Endothelial cell of umbilical vein (primary cell): ENCODE measurements around the gene WLS. TPM values are rescaled to one million over a fixed set of nuclear protein-coding genes. Genes with fewer than 3 reads are reported as not detected.

ENCODE experiments used
- BruUV-seq: library from RNA; stranded (reverse); fragments of 400-500 nt; replicated peaks from 2 replicates; lab custom pipeline; 2021; lab: Mats Ljungman, UMichigan
- CTCF ChIA-PET: fragments of 300-600, 350-600 bp; sonication (Branson Sonifier 250); formaldehyde crosslinking; loops from one replicate; lab custom pipeline; 2021; ENCODE audit warnings: antibody characterized with exemption, inconsistent platforms; lab: Charles Lee
- POLR2A ChIA-PET: fragments of 300-600, 350-600 bp; sonication (Branson Sonifier 250); formaldehyde crosslinking; loops from one replicate; lab custom pipeline; 2021; ENCODE audit warnings: antibody characterized with exemption, inconsistent platforms; lab: Charles Lee
- DNase-seq: peaks from one replicate; pipeline ENCODE4 v3.0.0-alpha.2; 2011; ENCODE audit warnings: low read depth, low spot score
- FAIRE-seq: peaks from 2 replicates; lab custom pipeline; 2011; peaks lifted over from hg19 to GRCh38; lab: Jason Lieb, UNC
- H2AFZ ChIP-seq: 2 replicates; pipeline ENCODE4 v1.6.0; 2012; ENCODE audit warnings: low read depth, low read length, control low read depth, inconsistent platforms
- H3K27ac ChIP-seq: 2 replicates; pipeline ENCODE4 v1.5.1; 2011; ENCODE audit warnings: low read depth, mild to moderate bottlenecking, control low read depth, low read length, moderate library complexity; ENCODE audit not compliant: insufficient read depth
- H3K27me3 ChIP-seq, 2 experiments: 2 replicates each; pipeline versions ENCODE4 v1.6.0 to v1.6.1; 2011; ENCODE audit warnings: low read length in 2 of 2, mixed read lengths in 1 of 2; ENCODE audit not compliant: control insufficient read depth in 2 of 2, insufficient read depth in 2 of 2
- H3K36me3 ChIP-seq, 2 experiments: 2 replicates in 1 of 2; 3 replicates in 1 of 2; pipeline ENCODE4 v1.5.1; 2011; ENCODE audit warnings: low read length in 2 of 2, mild to moderate bottlenecking in 1 of 2, moderate library complexity in 1 of 2; ENCODE audit not compliant: control insufficient read depth in 2 of 2, insufficient read depth in 2 of 2; ENCODE audit errors: extremely low read depth in 1 of 2
- H3K4me1 ChIP-seq: 3 replicates; pipeline ENCODE4 v1.5.1; 2011; ENCODE audit warnings: mild to moderate bottlenecking, low read length; ENCODE audit not compliant: control insufficient read depth, insufficient read depth; ENCODE audit errors: extremely low read depth
- H3K4me2 ChIP-seq: 2 replicates; pipeline ENCODE4 v1.6.1; 2011; ENCODE audit warnings: low read length, control low read depth, mixed read lengths; ENCODE audit not compliant: insufficient read depth
- H3K4me3 ChIP-seq, 3 experiments: fragments of 200-600 bp in 1 of 3; sonication (generic), shearing (Covaris generic) in 1 of 3; replicated peaks in 1 of 3; 2 replicates each; pipeline ENCODE4 v1.5.1; 2011 to 2016; ENCODE audit warnings: control low read depth in 3 of 3, low read length in 3 of 3, mild to moderate bottlenecking in 2 of 3, inconsistent platforms in 1 of 3, low read depth in 1 of 3, moderate library complexity in 1 of 3; ENCODE audit not compliant: insufficient read depth in 1 of 3
- H3K79me2 ChIP-seq: 2 replicates; pipeline ENCODE4 v1.6.0; 2012; ENCODE audit warnings: low read length, inconsistent platforms; ENCODE audit not compliant: control insufficient read depth, insufficient read depth
- H3K9ac ChIP-seq: replicated peaks from 2 replicates; pipeline ENCODE3; 2011; ENCODE audit warnings: low read length, control low read depth; ENCODE audit not compliant: insufficient read depth; ENCODE audit errors: extremely low read depth
- H3K9me1 ChIP-seq: replicated peaks from 3 replicates; pipeline ENCODE4 v1.6.0; 2011; ENCODE audit warnings: mild to moderate bottlenecking, low read length; ENCODE audit not compliant: control insufficient read depth, insufficient read depth; ENCODE audit errors: extremely low read depth
- H3K9me3 ChIP-seq: replicated peaks from 2 replicates; pipeline ENCODE4 v1.5.1; 2012; ENCODE audit warnings: low read length, inconsistent platforms; ENCODE audit not compliant: control insufficient read depth, insufficient read depth
- H4K20me1 ChIP-seq: replicated peaks from 2 replicates; pipeline ENCODE3; 2011; ENCODE audit warnings: mild to moderate bottlenecking, low read length; ENCODE audit not compliant: control insufficient read depth, insufficient read depth; ENCODE audit errors: extremely low read depth
- CTCF ChIP-seq, 2 donors: IDR thresholded peaks; 1 replicate in 1 of 2; 2 replicates in 1 of 2; pipeline ENCODE4 v1.5.1; 2011; ENCODE audit warnings: low read length in 2 of 2, mild to moderate bottlenecking in 2 of 2, moderate library complexity in 2 of 2, control low read depth in 1 of 2, inconsistent platforms in 1 of 2, low read depth in 1 of 2; ENCODE audit not compliant: insufficient read depth in 1 of 2; ENCODE audit errors: extremely low read depth in 1 of 2
- EZH2 ChIP-seq: IDR thresholded peaks from 2 replicates; pipeline ENCODE4 v1.6.1; 2012; ENCODE audit warnings: borderline replicate concordance, low read depth, mild to moderate bottlenecking, moderate library complexity, low read length, inconsistent platforms; ENCODE audit not compliant: severe bottlenecking
- FOS ChIP-seq: IDR thresholded peaks from 2 replicates; pipeline ENCODE4 v1.6.1; 2011; ENCODE audit warnings: mild to moderate bottlenecking, low read length, moderate library complexity, borderline replicate concordance; ENCODE audit not compliant: insufficient read depth
- GATA2 ChIP-seq: IDR thresholded peaks from 2 replicates; pipeline ENCODE4 v1.7.0; 2011; ENCODE audit warnings: low read depth, mild to moderate bottlenecking, moderate library complexity, mixed read lengths, low read length; ENCODE audit not compliant: insufficient read length, insufficient read depth
- MAX ChIP-seq: IDR thresholded peaks from 2 replicates; pipeline ENCODE4 v1.6.1; 2011; ENCODE audit not compliant: insufficient read depth, insufficient read length
- MYC ChIP-seq: IDR thresholded peaks from one replicate; pipeline ENCODE4 v1.6.1; 2011; ENCODE audit warnings: mild to moderate bottlenecking, low read depth, low read length
- POLR2A ChIP-seq: IDR thresholded peaks from 2 replicates; pipeline ENCODE4 v1.6.1; 2012; ENCODE audit warnings: low read depth, mild to moderate bottlenecking, control low read depth, low read length
- POLR2AphosphoS5 ChIP-seq: IDR thresholded peaks from 2 replicates; pipeline ENCODE4 v1.6.1; 2012; ENCODE audit warnings: low read depth, mild to moderate bottlenecking, control low read depth, low read length, moderate library complexity; ENCODE audit not compliant: insufficient read depth
- dilution Hi-C: fragments of 300-500 bp; cut with MboI; formaldehyde crosslinking; loops from one replicate; pipeline ENCODE4 v1.15.0; 2019; ENCODE audit warnings: low sequenced_read_pairs; ENCODE audit not compliant: extremely low pct_ligation_motif_present
- intact Hi-C: fragments of 100-400 bp; cut with micrococcal nuclease; formaldehyde crosslinking; loops from one replicate; pipeline ENCODE4 v1.10.0; 2022
- polyA plus RNA-seq, 4 experiments: library from polyadenylated mRNA; depleted of rRNA in 3 of 4; stranded (reverse) in 3 of 4; unstranded in 1 of 4; fragments of >200 nt; gene quantifications; 2 replicates each; pipeline versions ENCODE4 v1.2.1 to v1.2.3, GENCODE V29; 2011 to 2012; ENCODE audit warnings: missing spikeins in 1 of 4
- total RNA-seq: library from RNA; stranded (reverse); gene quantifications from 2 replicates; pipeline ENCODE4 v1.2.3, GENCODE V29; 2021

The WLS gene
- total and polyA plus RNA-seq, 2 donors (not counting 3 experiments of a cell fraction or from before 2014, with no cell fraction given) = 121 to 199 TPM

- CTCF ChIA-PET = interaction anchor here (1.0 kb wide), 1 partner anchor 10 kb away, joined by 5 read pairs; no protein-coding TSS in a partner anchor
- Histone ChIP-seq H3K9ac (no peak overlapping the region), H3K79me2 (peaks cover 4% of the 10 kb centered on the region), H4K20me1 (no peaks in the 10 kb centered on the region), H3K36me3 (peaks cover 0 to 3% of the 10 kb centered on the region in 2 experiments), H3K27ac (no peak overlapping the region), H3K4me2 (no peak overlapping the region), H3K9me1 (no peaks in the 10 kb centered on the region), H3K27me3 (no peaks in the 10 kb centered on the region), H3K4me1 (peaks cover 36% of the 10 kb centered on the region), H3K4me3 (no peak overlapping the region), H3K9me3 (no peaks in the 10 kb centered on the region), H2AFZ (no peak overlapping the region)
- dilution Hi-C loops (no loop called here), intact Hi-C loops (no loop called here)
- DNase-seq (no peak), FAIRE-seq (no peak)
- POLR2A ChIA-PET = no interaction called here
- no TSS peak for BruUV-seq
- TF ChIP-seq GATA2 (no peak), POLR2AphosphoS5 (no peak), EZH2 (no peak), MAX (no peak), FOS (no peak), POLR2A (no peak)
Observed at GRCh38 chr1:68183895-68184294, 48.4 kb downstream of the WLS start.

GRCh38 chr1:68181165-68181556, 51.2 kb downstream of the WLS start:
- H3K9me1 ChIP-seq = no peaks in the 10 kb centered on the region
- no peak overlapping the region for H3K4me2 ChIP-seq
- no TSS peak for BruUV-seq
- peaks cover 53% of the 10 kb centered on the region for H3K4me1 ChIP-seq
- H2AFZ ChIP-seq = no peak overlapping the region
- H3K4me3 ChIP-seq = no peak overlapping the region
- H3K27me3 ChIP-seq = no peaks in the 10 kb centered on the region
- peak overlapping the region; percentile 12 for H3K27ac ChIP-seq
- H3K79me2 ChIP-seq = peaks cover 8% of the 10 kb centered on the region
- dilution Hi-C loops (no loop called here), intact Hi-C loops (no loop called here)
- no peaks in the 10 kb centered on the region for H3K9me3 ChIP-seq
- no peaks in the 10 kb centered on the region for H4K20me1 ChIP-seq
- POLR2A ChIA-PET = interaction anchor here (0.6 kb wide), 1 partner anchor 131 kb away, joined by 6 read pairs; no protein-coding TSS in a partner anchor
- CTCF ChIA-PET = no interaction called here
- FAIRE-seq (no peak), DNase-seq (peak; percentile 16)
- H3K36me3 ChIP-seq = peaks cover 0 to 3% of the 10 kb centered on the region in 2 experiments
- H3K9ac ChIP-seq = no peak overlapping the region
- no peak for TF ChIP-seq GATA2
- TF ChIP-seq POLR2AphosphoS5 = no peak
- no peak for TF ChIP-seq CTCF (IDR thresholded peaks at IDR 0.05; ENCODE audit: extremely low read depth in 1 of 2, insufficient read depth in 1 of 2, low read depth in 1 of 2, low read length in 2 of 2)
- peak; percentile 17 for TF ChIP-seq MAX
- no peak for TF ChIP-seq MYC
